HG03439 (cell line): ENCODE measurements around the gene CMTR1.

ENCODE experiments used
- ATAC-seq: cut with Tn5 transposase; IDR thresholded peaks from one replicate; pipeline ENCODE4 v1.9.1; 2021; ENCODE audit warnings: mild to moderate bottlenecking, moderate library complexity; ENCODE audit not compliant: unreplicated experiment

CMTR1 gene

DNA sequence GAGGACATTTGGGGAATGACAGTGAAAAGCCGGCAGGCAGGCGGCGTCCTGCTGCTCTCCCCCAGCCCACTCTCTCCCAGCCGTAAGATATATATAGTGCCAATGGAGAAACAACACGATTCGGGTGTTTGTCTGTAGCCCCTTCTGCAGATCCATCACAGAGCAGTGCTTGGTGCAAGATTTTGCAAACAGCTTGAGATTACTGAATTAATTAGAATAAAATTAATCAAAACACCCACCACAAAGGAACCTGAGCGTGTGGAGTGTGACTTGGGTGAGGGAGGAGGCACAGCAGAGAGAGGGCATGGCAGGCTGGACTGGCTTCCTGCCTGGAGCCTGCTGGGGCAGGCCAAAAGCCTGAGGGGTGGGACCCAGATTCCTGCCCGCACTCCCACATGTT, 95.5 kb downstream of the CMTR1 start:
- ATAC-seq = no peak

DNA sequence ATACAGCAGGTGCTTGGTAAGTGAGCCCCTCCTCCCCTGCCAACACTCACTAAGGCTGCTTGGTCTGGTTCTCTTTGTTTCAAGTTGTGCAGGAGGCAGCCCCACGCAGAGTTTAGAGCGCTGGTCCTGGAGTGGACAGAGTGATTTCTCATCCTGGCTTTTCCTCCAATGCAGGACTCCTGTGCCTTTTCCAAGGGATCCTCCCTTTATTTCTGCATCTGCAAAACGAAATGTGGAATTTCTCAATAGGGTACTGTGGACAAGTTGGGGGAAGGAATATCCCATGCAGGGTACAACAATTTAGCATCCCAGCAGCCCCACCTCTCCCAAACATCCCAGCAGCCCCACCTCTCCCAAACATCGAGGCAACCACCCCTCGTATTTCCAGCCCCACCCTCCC, 97.3 kb downstream of the CMTR1 start:
- ATAC-seq = no peak

DNA sequence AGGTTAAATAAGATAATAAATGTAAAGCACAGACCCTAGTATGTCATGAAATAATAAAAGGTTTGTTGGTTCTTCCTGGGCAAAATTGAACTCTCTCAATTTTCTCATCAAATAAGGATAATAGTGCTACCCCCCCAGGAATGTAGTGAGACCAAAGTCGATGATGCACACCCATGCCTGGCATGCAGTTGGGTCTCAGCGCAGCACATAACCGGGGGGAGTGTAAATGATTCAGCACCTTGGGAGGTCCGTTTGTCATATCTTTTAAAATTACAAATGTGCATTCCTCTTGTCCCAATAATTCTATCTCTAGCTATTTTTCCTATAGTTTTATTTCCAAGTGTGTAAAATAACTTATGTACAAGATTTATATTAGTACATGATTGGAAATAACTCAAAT, 98.0 kb downstream of the CMTR1 start:
- no peak for ATAC-seq
